SU-DHL-6 (cell line): ENCODE results near the gene ZNF507.

Experiments
- H2AFZ ChIP-seq: fragments of 200-600 bp; sonication (generic); 2 replicates; pipeline ENCODE4 v1.6.1; 2014; ENCODE audit warnings: low read depth, mild to moderate bottlenecking, moderate library complexity, mixed read lengths, antibody characterized with exemption, low read length; ENCODE audit not compliant: severe bottlenecking
- H3F3A ChIP-seq: fragments of 200-600 bp; shearing (Covaris generic); 2 replicates; pipeline ENCODE4 v1.6.0; 2016; ENCODE audit warnings: antibody characterized with exemption, mild to moderate bottlenecking; ENCODE audit not compliant: insufficient read depth
- H3K27ac ChIP-seq: fragments of 200-600 bp; sonication (generic); 2 replicates; pipeline ENCODE4 v1.5.1; 2016; ENCODE audit warnings: low read depth, mild to moderate bottlenecking, low read length, moderate library complexity, mixed read lengths
- H3K27me3 ChIP-seq: fragments of 200-600 bp; sonication (generic), shearing (Covaris generic); 2 replicates; pipeline ENCODE4 v1.6.0; 2014; ENCODE audit warnings: mild to moderate bottlenecking, low read length
- H3K36me3 ChIP-seq: fragments of 200-600 bp; sonication (generic); 2 replicates; pipeline ENCODE4 v1.6.1; 2014; ENCODE audit warnings: mild to moderate bottlenecking, low read length, mixed read lengths
- H3K4me2 ChIP-seq: fragments of 300-600, 200-600 bp; shearing (Covaris generic), sonication (generic); 2 replicates; pipeline ENCODE4 v1.6.0; 2014; ENCODE audit warnings: low read length, low read depth, mild to moderate bottlenecking; ENCODE audit not compliant: poor library complexity, severe bottlenecking
- H3K4me3 ChIP-seq: fragments of 200-600 bp; sonication (generic); 2 replicates; pipeline ENCODE4 v1.5.1; 2014; ENCODE audit warnings: antibody characterized with exemption, low read length, mild to moderate bottlenecking, mixed read lengths; ENCODE audit not compliant: insufficient read depth, poor library complexity, severe bottlenecking
- H3K79me2 ChIP-seq: fragments of 200-600 bp; sonication (generic); 2 replicates; pipeline ENCODE4 v1.6.1; 2014; ENCODE audit warnings: mild to moderate bottlenecking, low read length, moderate library complexity; ENCODE audit not compliant: insufficient read depth
- H3K9ac ChIP-seq: fragments of 200-600 bp; sonication (generic); 2 replicates; pipeline ENCODE4 v1.7.0; 2014; ENCODE audit warnings: mild to moderate bottlenecking, low read length
- H3K9me2 ChIP-seq: fragments of 200-600 bp; sonication (generic); replicated peaks from 2 replicates; pipeline ENCODE4 v1.6.1; 2014; ENCODE audit warnings: low read length; ENCODE audit not compliant: insufficient read depth
- H3K9me3 ChIP-seq: fragments of 200-600 bp; sonication (generic); 2 replicates; pipeline ENCODE4 v1.6.1; 2014; ENCODE audit warnings: low read length, mixed read lengths; ENCODE audit not compliant: insufficient read depth
- H4K20me1 ChIP-seq: fragments of 200-600 bp; sonication (generic); 2 replicates; pipeline ENCODE4 v1.6.1; 2014; ENCODE audit warnings: low read depth, mild to moderate bottlenecking, antibody characterized with exemption, low read length, moderate library complexity, mixed read lengths
- EZH2phosphoT487 ChIP-seq: fragments of 200-600 bp; sonication (generic), shearing (Covaris generic); conservative IDR thresholded peaks from 2 replicates; pipeline ENCODE4 v1.6.1; 2018; ENCODE audit warnings: mild to moderate bottlenecking, antibody characterized with exemption, low read length, moderate library complexity, mixed read lengths
- TF ChIP-seq, protein P1 (sequence below): fragments of 200-600 bp; sonication (generic); IDR thresholded peaks from one replicate; pipeline ENCODE4 v1.5.1; 2017; ENCODE audit warnings: antibody characterized with exemption, mild to moderate bottlenecking, low read length, moderate library complexity; ENCODE audit not compliant: insufficient read depth, poor library complexity, severe bottlenecking

ZNF507 gene

DNA sequence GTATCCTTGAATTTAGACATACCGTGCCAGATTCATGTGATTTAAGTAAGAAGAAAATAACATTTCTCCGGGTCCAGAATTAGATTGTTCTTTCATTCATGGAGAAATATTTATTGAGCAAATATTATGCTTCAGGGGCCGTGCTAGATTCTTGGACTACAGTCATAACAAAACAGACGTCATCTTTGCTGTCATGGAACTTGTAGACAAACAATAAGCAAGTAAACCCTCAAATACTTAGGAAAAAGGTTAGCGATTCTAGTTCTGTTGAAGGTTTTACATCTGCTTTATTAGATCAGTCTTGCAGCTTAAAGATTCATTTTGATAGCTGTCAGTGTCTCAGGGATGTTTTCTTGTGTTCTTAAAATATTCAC, 16.9 kb downstream of the ZNF507 start:
- H3K4me3 ChIP-seq = no peak overlapping the region
- 0 out of 2 replicates have a peak, but pooled peaks cover 3% of the 10 kb centered on the region for H3F3A ChIP-seq
- no peak overlapping the region for H3K9ac ChIP-seq
- no peak overlapping the region for H3K27ac ChIP-seq
- H3K27me3 ChIP-seq = no peaks in the 10 kb centered on the region
- no peak overlapping the region for H2AFZ ChIP-seq
- no peaks in the 10 kb centered on the region for H4K20me1 ChIP-seq
- peaks cover 33% of the 10 kb centered on the region for H3K36me3 ChIP-seq
- H3K79me2 ChIP-seq = peaks cover 42% of the 10 kb centered on the region
- H3K9me2 ChIP-seq = no peaks in the 10 kb centered on the region
- no peak for TF ChIP-seq EZH2phosphoT487
- TF ChIP-seq, protein P1, sequence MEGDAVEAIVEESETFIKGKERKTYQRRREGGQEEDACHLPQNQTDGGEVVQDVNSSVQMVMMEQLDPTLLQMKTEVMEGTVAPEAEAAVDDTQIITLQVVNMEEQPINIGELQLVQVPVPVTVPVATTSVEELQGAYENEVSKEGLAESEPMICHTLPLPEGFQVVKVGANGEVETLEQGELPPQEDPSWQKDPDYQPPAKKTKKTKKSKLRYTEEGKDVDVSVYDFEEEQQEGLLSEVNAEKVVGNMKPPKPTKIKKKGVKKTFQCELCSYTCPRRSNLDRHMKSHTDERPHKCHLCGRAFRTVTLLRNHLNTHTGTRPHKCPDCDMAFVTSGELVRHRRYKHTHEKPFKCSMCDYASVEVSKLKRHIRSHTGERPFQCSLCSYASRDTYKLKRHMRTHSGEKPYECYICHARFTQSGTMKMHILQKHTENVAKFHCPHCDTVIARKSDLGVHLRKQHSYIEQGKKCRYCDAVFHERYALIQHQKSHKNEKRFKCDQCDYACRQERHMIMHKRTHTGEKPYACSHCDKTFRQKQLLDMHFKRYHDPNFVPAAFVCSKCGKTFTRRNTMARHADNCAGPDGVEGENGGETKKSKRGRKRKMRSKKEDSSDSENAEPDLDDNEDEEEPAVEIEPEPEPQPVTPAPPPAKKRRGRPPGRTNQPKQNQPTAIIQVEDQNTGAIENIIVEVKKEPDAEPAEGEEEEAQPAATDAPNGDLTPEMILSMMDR = no peak
- no peak overlapping the region for H3K4me2 ChIP-seq
- H3K9me3 ChIP-seq = no peaks in the 10 kb centered on the region

DNA sequence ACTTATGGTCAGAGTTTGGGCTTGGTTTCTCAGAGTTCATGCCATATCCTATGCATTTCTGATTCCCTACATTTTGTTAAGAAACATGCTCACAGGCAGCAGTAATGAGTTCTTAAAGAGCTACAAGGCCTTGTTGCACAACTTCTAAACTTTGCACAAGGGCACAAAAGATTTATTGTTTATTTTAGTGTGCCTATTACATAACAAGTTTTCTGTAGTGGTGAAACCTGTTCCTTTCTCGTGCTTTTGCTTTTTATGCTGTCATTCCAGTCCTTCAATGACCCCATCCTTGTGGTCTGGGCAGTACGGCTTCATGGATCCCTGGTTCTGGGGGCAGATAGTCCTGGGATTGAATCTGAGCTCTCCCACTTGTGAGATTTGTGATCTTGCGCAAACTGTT, 17.8 kb downstream of the ZNF507 start:
- H3K9me3 ChIP-seq = no peaks in the 10 kb centered on the region
- H4K20me1 ChIP-seq = no peaks in the 10 kb centered on the region
- H3K9ac ChIP-seq = no peak overlapping the region
- no peak overlapping the region for H2AFZ ChIP-seq
- H3K36me3 ChIP-seq = peaks cover 25% of the 10 kb centered on the region; the same call in 1 of the 2 replicates
- H3K4me2 ChIP-seq = no peak overlapping the region
- no peaks in the 10 kb centered on the region for H3F3A ChIP-seq
- peaks cover 48% of the 10 kb centered on the region for H3K79me2 ChIP-seq
- H3K27me3 ChIP-seq = no peaks in the 10 kb centered on the region
- H3K27ac ChIP-seq = no peak overlapping the region
- H3K9me2 ChIP-seq = no peaks in the 10 kb centered on the region
- no peak overlapping the region for H3K4me3 ChIP-seq
- TF ChIP-seq, protein P1 = no peak
- TF ChIP-seq EZH2phosphoT487 = no peak

GRCh38 chr19:32363632-32364031, 18.2 kb downstream of the ZNF507 start:
- no peak for TF ChIP-seq EZH2phosphoT487
- TF ChIP-seq, protein P1 = no peak
- Histone ChIP-seq H3K27ac (no peak overlapping the region), H3K36me3 (peaks cover 20% of the 10 kb centered on the region; the same call in 1 of the 2 replicates), H3K9me3 (no peaks in the 10 kb centered on the region), H3F3A (no peaks in the 10 kb centered on the region), H3K4me2 (no peak overlapping the region), H3K4me3 (no peak overlapping the region), H3K9me2 (no peaks in the 10 kb centered on the region), H3K79me2 (peaks cover 48% of the 10 kb centered on the region), H4K20me1 (no peaks in the 10 kb centered on the region), H3K27me3 (no peaks in the 10 kb centered on the region), H3K9ac (no peak overlapping the region), H2AFZ (no peak overlapping the region)
